GM12872 (cell line): ENCODE results near the gene SRRD.

Source experiments
- CTCF ChIP-seq: IDR thresholded peaks from 3 replicates; pipeline ENCODE4 v1.5.1; 2011; ENCODE audit warnings: low read depth, mild to moderate bottlenecking, low read length, moderate library complexity; ENCODE audit not compliant: insufficient read depth

Gene SRRD

GRCh38 chr22:26483439-26484359 lies at the start of gene SRRD, which contains the start of gene HPS4:
SRRD (plus strand) TSS chr22:26483877; CDS start chr22:26483891, 14 bp downstream.
HPS4 (minus strand) TSS chr22:26483783; CDS start chr22:26481762, 2,021 bp downstream.
- no peak for TF ChIP-seq CTCF

- no peak for TF ChIP-seq CTCF
Observed at GRCh38 chr22:26435327-26436093, 48.2 kb upstream of the SRRD start.

- TF ChIP-seq CTCF: no peak
Observed at GRCh38 chr22:26436903-26437515, 46.7 kb upstream of the SRRD start.

GRCh38 chr22:26437694-26438392 lies 45.8 kb upstream of the SRRD start:
- no peak for TF ChIP-seq CTCF

GRCh38 chr22:26439559-26439958 lies 44.1 kb upstream of the SRRD start:
- TF ChIP-seq CTCF: no peak

GRCh38 chr22:26442086-26442756 lies 41.5 kb upstream of the SRRD start:
- no peak for TF ChIP-seq CTCF
